HCT116 (cell line): ENCODE results near the gene STON2. TPM values are rescaled to one million over a fixed set of nuclear protein-coding genes. Genes with fewer than 3 reads are reported as not detected.

Experiments used
- ATAC-seq: fragments of 200-7000 bp; cut with Tn5 transposase; 2 replicates; pipeline ENCODE4 v1.9.1; 2020; ENCODE audit warnings: mild to moderate bottlenecking, moderate library complexity
- BruUV-seq: library from RNA; stranded (reverse); fragments of 400-500 nt; replicated peaks from 2 replicates; lab custom pipeline; 2021; lab: Mats Ljungman, UMichigan
- CTCF ChIA-PET: fragments of 300-600 bp; sonication (Branson Sonifier 250); formaldehyde crosslinking; loops from one replicate; lab custom pipeline; 2021; ENCODE audit warnings: antibody characterized with exemption; lab: Charles Lee
- POLR2A ChIA-PET: fragments of 300-600, 350-600 bp; sonication (Branson Sonifier 250); formaldehyde crosslinking; loops from one replicate; lab custom pipeline; 2021; ENCODE audit warnings: antibody characterized with exemption; lab: Charles Lee
- RAD21 ChIA-PET, 2 experiments: fragments of 300-600 bp; sonication (Branson Sonifier 250); formaldehyde crosslinking; loops; one replicate each; lab custom pipeline; 2023; ENCODE audit warnings: low total read pairs in 2 of 2; ENCODE audit not compliant: uncharacterized antibody in 2 of 2, unreplicated experiment in 2 of 2, low non-redundant PET in 1 of 2; lab: Charles Lee
- DNase-seq: peaks from one replicate; pipeline ENCODE4 v3.0.0-alpha.2; 2010; ENCODE audit warnings: low read depth, low spot score
- H2AFZ ChIP-seq: fragments of 200-600 bp; shearing (Covaris generic), sonication (generic); 2 replicates; pipeline ENCODE4 v1.6.1; 2017; ENCODE audit warnings: low read depth, mixed run types, mixed read lengths, antibody characterized with exemption, low read length; ENCODE audit not compliant: poor library complexity, severe bottlenecking
- H3K27ac ChIP-seq: 2 replicates; pipeline ENCODE4 v1.5.1; 2012; ENCODE audit warnings: low read depth, low read length
- H3K27me3 ChIP-seq: fragments of 200-600 bp; sonication (generic); 2 replicates; pipeline ENCODE4 v1.6.1; 2016; ENCODE audit warnings: mixed run types, low read length, mixed read lengths; ENCODE audit not compliant: insufficient read depth
- H3K36me3 ChIP-seq, 2 experiments: fragments of 200-500 bp in 1 of 2; fragments of 200-600 bp in 1 of 2; sonication (Bioruptor generic) in 1 of 2; sonication (generic) in 1 of 2; 2 replicates each; pipeline versions ENCODE4 v1.5.1 to v1.6.1; 2014 to 2016; ENCODE audit warnings: low read length in 2 of 2, inconsistent platforms in 1 of 2, mixed read lengths in 1 of 2, mixed run types in 1 of 2; ENCODE audit not compliant: insufficient read depth in 2 of 2, control insufficient read depth in 1 of 2
- H3K4me1 ChIP-seq, 2 experiments: fragments of 200-600 bp in 1 of 2; sonication (generic) in 1 of 2; 2 replicates each; pipeline versions ENCODE4 v1.5.1 to v1.6.1; 2012 to 2017; ENCODE audit warnings: low read length in 2 of 2, inconsistent platforms in 1 of 2, mild to moderate bottlenecking in 1 of 2, mixed read lengths in 1 of 2, mixed run types in 1 of 2, moderate library complexity in 1 of 2; ENCODE audit not compliant: insufficient read depth in 2 of 2, control insufficient read depth in 1 of 2
- H3K4me2 ChIP-seq: fragments of 200-600 bp; sonication (generic); 2 replicates; pipeline ENCODE4 v1.6.1; 2017; ENCODE audit warnings: mixed run types, low read length, mixed read lengths
- H3K4me3 ChIP-seq, 2 experiments: fragments of 200-600 bp in 1 of 2; sonication (generic) in 1 of 2; replicated peaks in 1 of 2; 2 replicates each; pipeline ENCODE4 v1.5.1; 2011 to 2016; ENCODE audit warnings: low read length in 2 of 2, control low read depth in 1 of 2, low read depth in 1 of 2, mild to moderate bottlenecking in 1 of 2, mixed read lengths in 1 of 2, mixed run types in 1 of 2
- H3K79me2 ChIP-seq: fragments of 200-600 bp; sonication (generic); 2 replicates; pipeline ENCODE4 v1.6.1; 2017; ENCODE audit warnings: mild to moderate bottlenecking, mixed run types, low read length, moderate library complexity, mixed read lengths; ENCODE audit not compliant: insufficient read depth
- H3K9ac ChIP-seq: fragments of 200-600 bp; sonication (generic); 2 replicates; pipeline ENCODE4 v1.6.1; 2016; ENCODE audit warnings: low read length, mixed read lengths
- H3K9me2 ChIP-seq: fragments of 200-600 bp; sonication (generic), shearing (Covaris generic); 2 replicates; pipeline ENCODE4 v1.6.1; 2017; ENCODE audit warnings: mixed run types, mild to moderate bottlenecking, moderate library complexity; ENCODE audit not compliant: insufficient read depth
- H3K9me3 ChIP-seq, 2 experiments: fragments of 200-500 bp in 1 of 2; fragments of 200-600 bp in 1 of 2; sonication (Bioruptor generic) in 1 of 2; sonication (generic) in 1 of 2; 2 replicates each; pipeline ENCODE4 v1.6.1; 2014 to 2017; ENCODE audit warnings: low read length in 2 of 2, mixed read lengths in 2 of 2, inconsistent platforms in 1 of 2, low read depth in 1 of 2, mild to moderate bottlenecking in 1 of 2, mixed run types in 1 of 2, moderate library complexity in 1 of 2; ENCODE audit not compliant: control insufficient read depth in 1 of 2, insufficient read depth in 1 of 2
- H4K20me1 ChIP-seq: fragments of 200-600 bp; sonication (generic), shearing (Covaris generic); 2 replicates; pipeline ENCODE4 v1.6.1; 2017; ENCODE audit warnings: mixed run types, mild to moderate bottlenecking, moderate library complexity; ENCODE audit not compliant: insufficient read depth
- EGR1 ChIP-seq: IDR thresholded peaks from 2 replicates; pipeline ENCODE4 v1.6.1; 2012; ENCODE audit warnings: low read depth
- ELF1 ChIP-seq: IDR thresholded peaks from 2 replicates; pipeline ENCODE4 v1.6.1; 2012; ENCODE audit warnings: low read depth, borderline replicate concordance
- EZH2 ChIP-seq: fragments of 200-600 bp; sonication (generic); IDR thresholded peaks from 2 replicates; pipeline ENCODE4 v1.6.1; 2017; ENCODE audit warnings: antibody characterized with exemption, mixed run types
- EZH2phosphoT487 ChIP-seq: fragments of 200-600 bp; IDR thresholded peaks from 2 replicates; pipeline ENCODE4 v1.6.1; 2018; ENCODE audit warnings: antibody characterized with exemption, borderline replicate concordance
- JUND ChIP-seq: IDR thresholded peaks from 2 replicates; pipeline ENCODE4 v1.6.1; 2012
- POLR2AphosphoS5 ChIP-seq: IDR thresholded peaks from 2 replicates; pipeline ENCODE4 v1.6.1; 2011; ENCODE audit warnings: mild to moderate bottlenecking, low read depth, low read length, moderate library complexity
- RAD21 ChIP-seq: IDR thresholded peaks from 2 replicates; pipeline ENCODE4 v1.6.1; 2012; ENCODE audit warnings: low read depth, mild to moderate bottlenecking
- SIN3A ChIP-seq: IDR thresholded peaks from 2 replicates; pipeline ENCODE4 v1.6.1; 2012; ENCODE audit warnings: low read depth
- SP1 ChIP-seq: IDR thresholded peaks from 2 replicates; pipeline ENCODE4 v1.6.1; 2012; ENCODE audit warnings: low read depth
- TCF7L2 ChIP-seq: IDR thresholded peaks from 2 replicates; pipeline ENCODE4 v1.7.0; 2011; ENCODE audit warnings: borderline replicate concordance, inconsistent platforms; ENCODE audit not compliant: insufficient read depth, insufficient read length; ENCODE audit errors: extremely low read depth
- YY1 ChIP-seq: IDR thresholded peaks from 2 replicates; pipeline ENCODE4 v1.6.1; 2011; ENCODE audit warnings: low read length, low read depth, moderate library complexity, mild to moderate bottlenecking; ENCODE audit not compliant: insufficient replicate concordance; ENCODE audit errors: extremely low read depth
- ZNF274 ChIP-seq: fragments of 200-500 bp; sonication (Bioruptor generic); IDR thresholded peaks from 2 replicates; pipeline ENCODE4 v1.6.1; 2014; ENCODE audit warnings: mild to moderate bottlenecking, low read depth, low read length, inconsistent platforms
- intact Hi-C: fragments of 100-400 bp; cut with micrococcal nuclease; formaldehyde crosslinking; loops from 2 replicates; pipeline ENCODE4 v1.10.0; 2022
- total RNA-seq: library from RNA; stranded (reverse); gene quantifications from one replicate; pipeline ENCODE4 v1.2.1, GENCODE V29; 2021; ENCODE audit not compliant: unreplicated experiment
- TF ChIP-seq, protein P1 (sequence below): IDR thresholded peaks from 2 replicates; pipeline ENCODE4 v1.6.1; 2012
- TF ChIP-seq, protein P2 (sequence below): IDR thresholded peaks from 2 replicates; pipeline ENCODE4 v1.6.1; 2012
- TF ChIP-seq, protein P3 (sequence below), 3 experiments: fragments of 200-600 bp in 1 of 3; sonication (generic) in 1 of 3; IDR thresholded peaks in 2 of 3; conservative IDR thresholded peaks in 1 of 3; 2 replicates each; pipeline ENCODE4 v1.5.1; 2012 to 2017; ENCODE audit warnings: low read depth in 2 of 3, low read length in 2 of 3, antibody characterized with exemption in 1 of 3, borderline replicate concordance in 1 of 3, control low read depth in 1 of 3, mild to moderate bottlenecking in 1 of 3, mixed read lengths in 1 of 3, mixed run types in 1 of 3, moderate library complexity in 1 of 3; ENCODE audit not compliant: insufficient read depth in 1 of 3

Gene STON2
- total RNA-seq, 1 experiment from 2014 or later = 4.1 TPM

DNA sequence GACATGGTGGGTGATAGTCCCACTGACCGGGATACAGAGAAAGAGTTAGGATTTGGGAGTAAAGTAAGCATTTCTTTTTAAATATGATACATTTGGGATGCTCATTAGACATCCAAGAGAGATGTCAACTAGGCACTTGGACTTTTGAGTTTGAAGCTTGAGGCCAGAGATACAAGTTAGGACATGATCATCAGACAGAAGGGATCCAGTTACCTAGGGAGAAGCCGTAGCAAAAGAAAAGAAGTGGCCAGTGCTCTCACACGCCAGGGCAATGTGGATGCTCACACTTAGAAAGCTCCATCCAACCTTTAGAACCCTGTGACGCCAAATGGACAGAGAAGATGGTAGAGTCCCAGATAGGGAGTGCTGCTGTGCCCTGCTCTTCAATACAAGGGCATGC lies 14.0 kb upstream of the STON2 start:
- H3K9ac ChIP-seq = no peak overlapping the region
- RAD21 ChIA-PET = no interaction called here
- H3K4me2 ChIP-seq = no peak overlapping the region
- no peaks in the 10 kb centered on the region for H3K9me3 ChIP-seq
- CTCF ChIA-PET = no interaction called here
- BruUV-seq = no TSS peak
- no peaks in the 10 kb centered on the region for H3K9me2 ChIP-seq
- no peak for DNase-seq
- no peak overlapping the region for H2AFZ ChIP-seq
- no peak for ATAC-seq
- H3K79me2 ChIP-seq = no peaks in the 10 kb centered on the region
- H3K27ac ChIP-seq = no peak overlapping the region
- H4K20me1 ChIP-seq = no peaks in the 10 kb centered on the region
- no peaks in the 10 kb centered on the region for H3K4me1 ChIP-seq
- TF ChIP-seq, protein P1, sequence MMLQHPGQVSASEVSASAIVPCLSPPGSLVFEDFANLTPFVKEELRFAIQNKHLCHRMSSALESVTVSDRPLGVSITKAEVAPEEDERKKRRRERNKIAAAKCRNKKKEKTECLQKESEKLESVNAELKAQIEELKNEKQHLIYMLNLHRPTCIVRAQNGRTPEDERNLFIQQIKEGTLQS = no peak
- TF ChIP-seq SIN3A (no peak), SP1 (no peak), ZNF274 (no peak), EZH2phosphoT487 (no peak), RAD21 (no peak), EZH2 (no peak), TCF7L2 (no peak), POLR2AphosphoS5 (no peak), JUND (no peak), YY1 (no peak), ELF1 (no peak), EGR1 (no peak)
- TF ChIP-seq, protein P2, sequence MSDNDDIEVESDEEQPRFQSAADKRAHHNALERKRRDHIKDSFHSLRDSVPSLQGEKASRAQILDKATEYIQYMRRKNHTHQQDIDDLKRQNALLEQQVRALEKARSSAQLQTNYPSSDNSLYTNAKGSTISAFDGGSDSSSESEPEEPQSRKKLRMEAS = no peak
- TF ChIP-seq, protein P3, sequence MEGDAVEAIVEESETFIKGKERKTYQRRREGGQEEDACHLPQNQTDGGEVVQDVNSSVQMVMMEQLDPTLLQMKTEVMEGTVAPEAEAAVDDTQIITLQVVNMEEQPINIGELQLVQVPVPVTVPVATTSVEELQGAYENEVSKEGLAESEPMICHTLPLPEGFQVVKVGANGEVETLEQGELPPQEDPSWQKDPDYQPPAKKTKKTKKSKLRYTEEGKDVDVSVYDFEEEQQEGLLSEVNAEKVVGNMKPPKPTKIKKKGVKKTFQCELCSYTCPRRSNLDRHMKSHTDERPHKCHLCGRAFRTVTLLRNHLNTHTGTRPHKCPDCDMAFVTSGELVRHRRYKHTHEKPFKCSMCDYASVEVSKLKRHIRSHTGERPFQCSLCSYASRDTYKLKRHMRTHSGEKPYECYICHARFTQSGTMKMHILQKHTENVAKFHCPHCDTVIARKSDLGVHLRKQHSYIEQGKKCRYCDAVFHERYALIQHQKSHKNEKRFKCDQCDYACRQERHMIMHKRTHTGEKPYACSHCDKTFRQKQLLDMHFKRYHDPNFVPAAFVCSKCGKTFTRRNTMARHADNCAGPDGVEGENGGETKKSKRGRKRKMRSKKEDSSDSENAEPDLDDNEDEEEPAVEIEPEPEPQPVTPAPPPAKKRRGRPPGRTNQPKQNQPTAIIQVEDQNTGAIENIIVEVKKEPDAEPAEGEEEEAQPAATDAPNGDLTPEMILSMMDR (IDR thresholded peaks at IDR 0.05 in 2 of 3, conservative IDR thresholded peaks at IDR 0.05 in 1 of 3; ENCODE audit: borderline replicate concordance in 1 of 3, insufficient read depth in 1 of 3, low read depth in 2 of 3, low read length in 2 of 3) = no peak
- intact Hi-C loops = no loop called here
- no peaks in the 10 kb centered on the region for H3K27me3 ChIP-seq
- POLR2A ChIA-PET = no interaction called here
- no peak overlapping the region for H3K4me3 ChIP-seq
- H3K36me3 ChIP-seq = no peaks in the 10 kb centered on the region
